Right hindlimb (tissue), 1 donor: ENCODE data around the gene TAL1.
"Not testable (repeated sequence)": the region's sequence is repeated elsewhere in the genome, so short reads cannot be mapped to it uniquely, and the experiment has no call there.

Source experiments
- DNase-seq: peaks from one replicate; pipeline ENCODE4 v3.0.0-alpha.2; 2018

The TAL1 gene

DNA sequence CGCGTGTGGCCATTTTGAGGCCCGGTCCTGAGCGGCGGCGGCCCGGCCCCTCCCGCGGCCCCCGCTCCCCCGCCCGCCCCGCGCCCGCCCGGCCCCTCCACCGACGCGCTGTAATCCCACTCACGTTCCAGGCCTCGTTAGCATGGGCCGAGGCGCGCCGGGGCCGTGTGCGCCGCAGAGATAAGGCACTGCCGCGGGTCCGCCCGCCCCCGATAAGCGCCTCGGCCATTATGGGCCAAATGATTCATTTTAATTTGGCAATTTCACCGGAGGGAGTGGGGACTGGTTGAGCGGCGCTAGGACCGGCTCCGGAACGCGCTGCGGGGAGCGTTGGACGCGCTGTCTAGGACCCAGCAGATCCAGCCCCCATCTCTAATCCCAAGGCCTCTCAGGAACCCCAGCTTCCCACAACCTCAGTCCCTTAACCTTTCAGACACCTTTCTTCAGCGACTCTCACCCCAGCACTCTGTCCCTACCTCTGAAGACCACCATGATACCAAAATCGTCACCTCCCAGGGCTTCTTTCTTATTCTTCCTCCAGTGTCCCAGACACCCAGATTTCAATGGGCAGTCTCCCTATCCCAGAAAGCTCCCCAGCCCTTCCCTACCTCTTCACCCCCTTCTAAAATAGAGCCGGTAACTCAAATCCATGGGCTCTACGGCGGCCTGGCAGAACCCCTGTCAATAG lies at the start of gene TAL1:
Gene TAL1, minus strand, starts transcription at position 39 of the 688 bp plus-strand sequence. CDS start 6,337 bp downstream, outside the sequence.
- no peak for DNase-seq

DNA sequence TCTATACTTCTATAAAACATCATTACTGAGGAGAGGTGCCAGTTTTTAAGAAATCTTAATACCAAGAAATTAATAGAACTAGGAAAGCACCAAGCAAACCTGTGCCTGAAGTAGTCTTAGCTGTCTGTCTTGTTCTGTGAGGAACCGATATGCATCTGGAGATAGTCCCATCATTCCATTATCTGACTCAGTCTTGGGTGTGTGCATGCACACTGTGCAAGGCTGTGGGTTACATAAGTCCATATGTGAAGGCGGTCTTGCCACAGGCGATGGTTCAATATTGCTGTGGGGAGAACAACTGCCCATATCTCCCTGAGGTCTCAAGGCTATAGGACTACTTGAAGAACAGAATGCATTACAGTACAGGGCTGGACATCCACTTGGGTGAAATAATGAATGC lies 48.1 kb upstream of the TAL1 start:
- no peak for DNase-seq

DNA sequence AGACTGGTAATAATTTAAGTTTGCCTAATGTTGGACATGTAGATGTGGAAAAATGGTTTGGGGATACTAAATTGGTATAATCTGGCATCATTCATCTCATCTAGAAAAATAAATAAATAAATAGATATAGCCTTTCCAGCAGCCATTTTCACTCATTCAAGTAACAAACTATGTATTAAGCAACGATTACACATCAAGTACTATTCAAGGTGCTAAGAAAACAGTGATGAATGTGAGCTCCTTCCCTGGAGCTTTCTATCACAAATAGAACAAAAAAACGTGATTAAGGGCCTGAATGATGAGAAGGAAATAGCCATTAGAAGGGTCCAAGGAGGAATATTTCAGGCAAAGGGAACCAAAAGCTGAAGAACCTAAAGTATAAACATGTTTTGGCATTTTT lies 44.8 kb upstream of the TAL1 start:
- DNase-seq, result no peak

GRCh38 chr1:47275811-47276210 lies 43.8 kb upstream of the TAL1 start:
- not testable (repeated sequence) for DNase-seq

DNA sequence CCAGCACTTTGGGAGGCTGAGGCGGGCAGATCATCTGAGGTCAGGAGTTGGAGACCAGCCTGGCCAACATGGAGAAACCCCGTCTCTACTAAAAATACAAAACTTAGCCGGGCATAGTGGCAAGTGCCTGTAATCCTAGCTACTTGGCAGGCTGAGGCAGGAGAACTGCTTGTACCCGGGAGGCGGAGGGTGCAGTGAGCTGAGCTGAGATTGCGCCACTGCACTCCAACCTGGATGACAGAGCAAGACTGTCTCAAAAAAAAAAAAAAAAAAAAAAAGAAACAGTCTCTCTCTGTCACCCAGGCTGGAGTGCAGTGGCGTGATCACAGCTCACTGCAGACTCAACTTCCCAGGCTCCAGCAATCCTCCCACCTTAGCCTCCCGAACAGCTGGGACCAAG lies 33.5 kb upstream of the TAL1 start:
- not testable (repeated sequence) for DNase-seq

GRCh38 chr1:47262787-47263413 lies 30.9 kb upstream of the TAL1 start:
- no peak for DNase-seq

DNA sequence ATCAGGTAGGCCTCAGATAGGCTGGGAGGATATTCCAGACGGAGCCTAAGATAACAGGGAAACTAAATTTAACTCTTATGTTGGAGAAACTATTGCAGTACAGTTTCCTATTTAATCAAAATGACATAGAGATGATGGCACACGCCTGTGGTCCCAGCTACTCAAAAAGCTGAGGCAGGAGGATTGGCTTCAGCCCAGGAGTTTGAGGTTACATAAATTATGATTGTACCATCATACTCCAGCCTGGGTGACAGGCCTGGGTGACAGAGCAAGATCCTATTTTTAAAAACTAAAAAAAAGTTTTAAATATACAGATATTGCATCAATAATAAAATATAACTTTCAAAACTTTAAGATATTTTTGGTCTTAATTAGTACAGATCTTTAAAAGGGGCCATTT lies 25.2 kb upstream of the TAL1 start:
- no peak for DNase-seq

GRCh38 chr1:47252795-47253194 lies 20.8 kb upstream of the TAL1 start:
- DNase-seq, result no peak

DNA sequence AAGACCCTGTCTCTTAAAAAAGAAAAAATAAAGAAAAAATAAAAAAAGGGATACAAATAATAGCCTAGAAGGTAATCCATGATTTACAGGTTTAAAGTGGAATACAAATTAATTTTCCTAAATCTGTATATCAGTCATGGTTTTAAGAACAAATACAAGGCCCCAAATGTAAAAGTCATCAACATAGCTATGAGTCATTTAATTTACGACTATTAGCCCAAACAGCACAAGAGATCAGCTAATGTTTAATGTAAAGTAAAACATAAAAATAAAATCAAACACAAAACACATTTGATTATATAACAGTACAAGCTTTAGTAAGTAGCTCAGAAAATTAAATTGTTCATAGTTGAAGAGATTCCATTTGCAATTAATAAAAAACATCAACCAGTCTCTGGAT lies 20.3 kb upstream of the TAL1 start:
- DNase-seq, result no peak

- DNase-seq, result no peak
Measured at GRCh38 chr1:47249755-47250154, 17.7 kb upstream of the TAL1 start.

DNA sequence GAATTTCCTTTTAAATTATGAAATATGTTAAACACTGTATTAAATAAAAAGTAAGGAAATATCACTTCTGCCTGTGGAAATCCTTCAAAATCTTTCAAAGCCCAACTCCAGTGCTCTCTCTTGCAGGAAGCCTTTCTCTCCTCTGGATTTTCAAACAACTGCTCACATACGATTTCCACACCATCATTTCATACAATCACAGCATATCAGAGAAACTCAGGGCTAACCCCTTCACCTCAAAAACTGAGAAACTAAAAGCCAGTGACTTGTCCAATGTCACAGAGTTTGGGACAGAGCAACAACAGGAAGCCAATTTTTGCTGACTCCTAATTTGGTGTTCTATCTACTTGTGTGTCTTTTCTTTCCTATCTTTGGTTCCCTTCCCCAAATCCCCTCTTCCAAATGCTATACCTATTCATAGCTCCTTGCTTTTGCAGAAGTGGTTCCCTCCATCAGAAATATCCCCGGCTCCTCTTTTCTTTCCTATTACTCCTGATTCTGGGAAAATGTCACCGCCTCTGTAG lies 12.4 kb upstream of the TAL1 start:
- DNase-seq, result no peak

DNA sequence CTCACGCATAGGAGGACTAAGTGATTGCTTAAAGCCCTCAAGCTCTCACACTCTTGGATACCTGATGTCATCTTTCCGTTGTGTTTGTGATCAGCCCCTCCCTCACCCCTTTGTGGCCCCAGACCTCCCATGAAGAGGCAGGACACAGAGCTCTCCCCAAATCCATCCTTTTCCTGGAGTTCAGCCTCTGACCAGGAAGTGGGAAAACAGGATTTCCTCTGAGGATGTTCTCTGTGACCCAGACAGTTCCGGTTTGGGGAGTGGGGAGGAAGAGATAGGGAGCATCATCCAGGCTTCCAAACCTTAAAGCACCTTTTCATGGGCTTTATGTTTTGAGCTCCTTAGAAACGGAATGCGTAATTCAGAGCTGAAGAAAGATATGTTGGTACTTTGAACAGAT lies 11.9 kb upstream of the TAL1 start:
- no peak for DNase-seq

DNA sequence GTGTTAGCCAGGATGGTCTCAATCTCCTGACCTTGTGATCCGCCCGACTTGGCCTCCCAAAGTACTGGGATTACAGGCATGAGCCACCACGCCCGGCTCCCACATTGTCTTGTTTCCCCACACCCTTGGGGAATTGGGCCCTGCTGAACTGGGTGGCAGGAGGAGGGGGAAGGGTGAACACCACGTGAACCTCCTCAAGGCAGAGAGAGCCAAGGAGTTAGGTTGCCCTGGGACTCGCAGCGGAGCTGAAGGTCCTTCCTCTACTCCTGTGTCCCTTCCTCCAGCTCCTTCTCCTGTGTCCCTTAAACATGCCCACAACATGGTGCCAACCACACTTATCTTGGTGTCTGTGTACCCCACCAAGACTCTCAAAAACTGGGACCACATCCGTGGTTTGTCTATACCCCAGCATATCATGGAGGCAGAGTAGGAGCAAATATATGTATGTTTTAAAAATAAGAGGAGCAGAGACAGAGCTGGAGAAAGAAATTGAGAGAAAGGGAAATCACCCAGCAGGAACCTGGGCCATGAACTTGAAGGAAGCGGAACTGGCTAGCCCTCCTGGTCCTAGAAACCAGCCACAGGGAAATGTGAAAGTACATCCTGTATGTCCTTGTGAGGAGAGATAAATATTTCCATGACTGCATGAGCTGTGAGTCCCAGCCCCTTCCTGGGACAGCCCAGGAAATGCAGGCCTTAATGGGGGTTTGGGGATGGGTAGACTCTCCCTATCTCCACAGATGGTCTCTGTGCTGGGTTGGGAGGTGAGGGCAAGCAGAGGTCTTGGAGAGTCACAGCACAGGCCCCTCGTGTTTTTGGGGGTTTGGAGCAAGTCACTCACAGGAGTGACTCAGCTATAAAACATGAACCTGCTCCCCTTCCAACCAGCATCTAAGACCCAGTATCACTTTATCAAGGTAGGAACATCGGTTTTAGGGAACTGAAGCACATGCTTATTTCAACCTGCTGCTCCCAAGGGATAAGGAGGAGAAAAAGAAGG lies 9.4 kb upstream of the TAL1 start:
- no peak for DNase-seq

- DNase-seq, result no peak
Measured at GRCh38 chr1:47238935-47239592, 7.0 kb upstream of the TAL1 start.

DNA sequence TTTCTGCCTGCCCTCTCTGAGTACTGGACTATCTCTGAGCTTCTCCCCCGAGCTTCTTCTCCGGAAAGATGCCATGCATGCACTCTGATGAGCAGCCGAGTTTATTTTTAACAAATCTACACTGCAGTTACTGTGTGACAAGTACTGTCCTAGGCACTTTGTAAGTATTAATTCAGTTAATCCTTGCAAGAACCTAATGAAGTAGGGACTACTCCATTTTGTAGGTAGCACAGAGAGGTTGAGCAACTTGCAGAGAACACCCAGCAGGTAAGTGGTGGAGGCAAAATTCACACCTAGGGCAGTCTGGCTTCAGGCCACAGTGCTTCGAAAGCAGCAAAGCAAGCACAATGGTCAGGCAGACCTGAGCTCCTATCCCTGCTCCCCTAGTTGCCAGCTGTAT lies 3.8 kb upstream of the TAL1 start:
- DNase-seq, result no peak

DNA sequence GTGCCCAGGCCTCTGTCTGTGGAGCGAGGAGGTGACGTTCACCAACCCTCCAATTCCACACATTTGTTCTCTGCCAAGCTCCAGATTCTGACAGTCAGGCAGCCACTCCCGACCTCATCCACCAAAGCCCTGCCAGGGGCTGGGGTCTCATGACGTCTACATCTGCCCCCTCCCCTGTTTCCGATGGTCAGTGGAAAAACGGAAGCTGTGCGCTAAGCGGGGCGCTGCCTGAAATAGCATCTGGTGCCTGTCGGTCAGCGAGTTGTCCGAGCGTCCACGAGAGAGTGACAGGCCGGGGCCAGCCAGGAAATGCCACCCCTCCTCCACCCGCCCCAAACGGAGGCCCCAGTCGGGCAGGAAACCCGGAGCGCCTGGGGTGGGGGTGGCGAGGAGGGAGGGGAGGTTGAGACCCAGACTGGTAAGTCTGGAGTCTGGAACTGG lies 3.2 kb upstream of the TAL1 start:
- peak; percentile 53 for DNase-seq

DNA sequence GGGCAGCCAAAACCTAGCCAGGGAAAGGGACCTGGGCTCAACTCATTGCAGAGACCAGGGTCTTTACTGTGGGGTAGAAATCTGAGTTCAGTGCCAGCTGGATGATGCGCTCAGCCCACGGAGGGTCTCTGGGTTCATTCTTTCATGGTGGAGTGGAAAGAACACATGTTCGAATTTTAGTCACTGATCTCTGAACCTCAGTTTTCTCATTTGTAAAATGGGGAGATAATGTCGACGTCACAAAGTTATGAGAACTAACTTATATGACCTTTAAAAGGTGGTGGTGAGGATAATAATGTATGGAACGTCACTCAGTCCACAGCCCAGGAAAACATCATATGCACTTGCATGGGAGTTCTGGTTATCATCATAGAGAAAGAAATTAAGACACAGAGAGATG lies 1.2 kb upstream of the TAL1 start:
- DNase-seq, result no peak

GRCh38 chr1:47231301-47232186 lies 481 bp downstream of the TAL1 start:
- DNase-seq, result peak; percentile 55

- peak; percentile 48 for DNase-seq
Measured at GRCh38 chr1:47230692-47231300, 1.2 kb downstream of the TAL1 start.

DNA sequence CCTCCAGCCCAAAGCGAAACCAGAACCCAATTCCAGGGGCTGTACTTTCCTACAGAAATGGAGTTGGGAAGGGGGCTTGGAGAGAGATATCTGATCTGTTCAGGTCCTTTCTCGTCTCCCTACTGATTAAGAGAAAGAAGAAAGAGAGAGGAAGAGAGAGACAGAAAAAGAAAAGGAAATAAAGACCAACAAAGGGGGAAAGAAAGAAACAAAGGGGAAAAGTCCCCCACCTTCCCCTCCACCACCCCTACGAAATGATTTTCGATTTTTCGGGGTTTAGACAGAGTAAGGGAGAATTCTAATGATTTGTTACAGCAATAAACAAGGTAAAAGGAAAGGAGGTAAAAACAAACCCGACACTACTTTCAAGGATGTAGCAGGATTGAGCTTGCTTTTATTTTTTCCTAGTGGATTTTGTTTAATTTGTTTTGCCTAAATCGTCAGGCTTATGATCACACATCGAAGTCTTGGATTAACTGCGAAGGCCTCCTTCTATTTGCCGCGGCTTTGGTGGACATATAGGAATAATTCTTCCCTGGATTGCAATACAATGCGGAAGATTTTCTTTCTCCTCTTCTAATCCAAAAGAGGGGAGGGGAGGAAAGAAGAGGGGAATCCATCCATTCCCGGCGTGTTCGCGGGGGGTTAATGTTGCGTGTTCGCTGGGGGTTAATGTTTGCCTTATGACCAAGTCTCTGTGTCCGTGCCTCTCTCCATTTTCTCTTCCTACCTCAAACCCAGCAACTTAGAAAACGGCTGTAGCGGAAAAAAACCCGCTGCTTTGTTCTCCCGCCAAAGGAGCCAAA lies 1.9 kb downstream of the TAL1 start:
- DNase-seq, result no peak
